HG02610 (cell line): ENCODE data around the gene PRDM16.
"Not testable (repeated sequence)": the region's sequence is repeated elsewhere in the genome, so short reads cannot be mapped to it uniquely, and the experiment has no call there.

Experiments used
- ATAC-seq: cut with Tn5 transposase; IDR thresholded peaks from one replicate; pipeline ENCODE4 v1.9.1; 2021; ENCODE audit warnings: mild to moderate bottlenecking, moderate library complexity; ENCODE audit not compliant: unreplicated experiment

The PRDM16 gene

DNA sequence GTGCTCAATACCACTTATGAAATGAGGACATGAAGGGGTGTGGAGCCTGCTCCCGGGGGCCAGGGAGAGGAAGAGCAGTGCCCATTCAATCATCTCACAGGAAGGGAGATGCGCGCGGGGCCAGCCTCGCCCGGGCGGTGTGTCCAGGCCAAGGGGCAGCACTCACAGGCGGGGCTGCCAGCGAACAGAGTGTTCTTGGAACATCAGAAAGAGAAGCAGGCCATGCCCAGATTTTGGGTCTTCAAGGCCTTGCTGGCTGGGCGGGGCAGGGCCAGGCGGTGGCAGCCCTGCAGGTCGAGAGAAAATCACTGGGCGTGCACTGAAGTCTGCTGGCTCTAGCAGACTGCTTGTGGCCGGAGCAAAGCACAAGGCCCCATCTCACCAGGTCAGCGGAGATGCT lies 168.6 kb downstream of the PRDM16 start:
- no peak for ATAC-seq

DNA sequence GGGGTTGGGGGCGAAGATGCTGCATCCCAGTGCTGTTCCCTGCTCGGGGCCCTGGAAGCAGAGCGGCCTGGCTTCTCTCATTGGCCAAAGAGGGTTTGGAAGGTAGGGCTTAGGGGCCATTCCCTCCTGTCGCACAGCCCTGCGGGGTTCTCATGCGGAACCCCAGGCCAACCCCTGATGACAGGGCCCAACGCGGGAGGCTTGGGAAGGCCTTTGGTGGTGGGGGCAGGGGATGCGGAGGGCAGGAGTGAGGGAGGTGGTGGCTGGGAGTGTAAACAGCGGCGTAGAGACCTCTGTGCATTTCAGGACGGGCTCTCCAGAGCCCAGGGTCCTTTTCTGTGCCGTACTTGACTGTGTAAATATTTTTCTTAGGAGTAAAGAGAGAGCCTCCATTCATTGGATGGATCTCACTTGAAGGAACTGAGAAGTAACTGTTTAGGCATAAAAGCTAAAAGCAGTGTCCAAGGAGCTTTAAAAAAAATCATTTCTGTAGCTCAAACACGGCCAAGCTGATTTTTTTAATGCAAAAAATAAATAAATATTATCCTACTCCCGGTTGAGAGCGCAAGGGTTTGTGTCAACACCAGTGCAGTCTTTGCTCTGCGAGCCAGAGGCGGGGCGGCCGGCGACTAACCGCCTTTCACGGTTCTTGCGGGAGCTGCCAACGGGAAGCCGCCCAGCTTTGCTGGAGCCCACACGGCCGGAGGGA lies 169.1 kb downstream of the PRDM16 start:
- no peak for ATAC-seq

DNA sequence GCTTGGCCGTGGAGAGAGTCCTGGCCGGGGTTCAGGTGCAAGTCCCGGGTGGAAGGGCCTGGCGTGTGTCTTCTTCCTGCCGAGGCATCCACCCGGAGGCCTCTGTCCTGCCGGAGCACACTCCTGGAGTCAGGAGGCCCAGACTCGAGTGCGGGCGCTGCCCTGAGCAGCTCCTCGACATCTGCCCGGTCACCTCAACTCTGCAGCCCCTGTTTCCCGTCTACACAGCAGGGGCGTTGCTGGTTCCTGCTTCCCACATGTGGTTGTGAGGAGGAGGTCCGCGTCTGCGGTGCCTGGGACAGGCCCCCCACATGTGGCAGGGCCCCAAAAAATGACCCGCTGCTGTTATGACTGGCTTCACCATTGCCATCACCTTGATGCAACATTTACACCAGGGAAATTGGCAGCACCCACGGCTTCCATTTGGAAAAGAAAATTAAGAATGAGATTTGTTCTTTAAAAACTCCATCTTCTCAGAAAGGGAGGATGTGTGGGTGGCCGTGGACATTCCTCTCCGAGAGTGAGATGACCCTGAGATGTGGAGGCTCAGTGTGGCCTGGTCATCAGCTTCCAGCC lies 169.8 kb downstream of the PRDM16 start:
- ATAC-seq, result no peak

DNA sequence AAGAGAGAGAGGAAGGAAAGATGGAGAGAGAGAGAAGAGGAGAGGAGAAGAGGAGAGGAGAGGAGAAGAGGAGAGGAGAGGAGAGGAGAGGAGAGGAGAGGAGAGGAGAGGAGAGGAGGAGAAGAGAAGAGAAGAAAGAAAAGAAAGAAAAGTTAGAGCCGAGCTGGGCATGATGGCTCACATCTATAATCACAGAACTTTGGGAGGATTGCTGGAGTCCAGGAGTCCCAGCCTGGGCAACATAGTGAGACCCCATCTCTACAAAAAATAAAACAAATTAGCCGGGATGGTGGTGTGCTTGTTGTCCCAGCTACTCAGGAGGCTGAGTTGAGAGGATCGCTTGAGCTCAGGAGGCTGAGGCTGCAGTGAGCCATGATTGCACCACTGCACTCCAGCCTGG lies 171.0 kb downstream of the PRDM16 start:
- not testable (repeated sequence) for ATAC-seq

DNA sequence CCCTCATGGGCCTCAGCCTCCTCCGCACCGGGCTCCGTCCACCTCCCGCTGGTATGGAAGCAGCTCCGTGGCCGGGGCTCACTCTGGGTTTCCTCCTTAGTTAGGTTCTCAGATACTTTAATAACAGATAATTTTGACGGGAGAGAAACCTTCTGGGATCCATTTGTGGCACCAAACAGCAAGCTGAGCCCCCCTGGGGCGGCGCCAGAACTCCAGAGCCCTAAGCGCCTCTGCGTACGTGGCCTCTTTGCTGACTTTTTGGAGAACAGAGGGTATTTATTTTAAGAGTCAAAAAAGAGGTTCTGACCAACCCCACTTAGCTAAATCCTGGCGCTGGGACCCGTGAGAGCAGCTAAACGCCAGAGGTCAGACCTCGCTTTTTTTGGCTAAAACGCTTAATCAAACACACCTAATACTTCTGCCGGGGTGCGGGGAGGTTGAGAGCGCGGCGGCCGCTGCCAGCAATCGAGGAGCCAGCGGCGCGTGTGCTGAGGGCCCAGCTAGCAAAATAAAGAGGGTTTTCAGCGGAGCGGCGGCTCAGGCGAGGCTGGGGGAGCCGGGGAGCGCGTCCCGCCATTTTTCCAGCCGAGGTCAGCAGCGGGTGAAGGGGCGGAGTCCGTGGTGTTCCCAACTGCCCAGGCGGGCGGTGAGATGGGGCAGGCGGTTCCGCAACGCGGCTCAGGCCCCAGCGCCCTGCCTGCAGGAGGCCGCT lies 171.7 kb downstream of the PRDM16 start:
- no peak for ATAC-seq

DNA sequence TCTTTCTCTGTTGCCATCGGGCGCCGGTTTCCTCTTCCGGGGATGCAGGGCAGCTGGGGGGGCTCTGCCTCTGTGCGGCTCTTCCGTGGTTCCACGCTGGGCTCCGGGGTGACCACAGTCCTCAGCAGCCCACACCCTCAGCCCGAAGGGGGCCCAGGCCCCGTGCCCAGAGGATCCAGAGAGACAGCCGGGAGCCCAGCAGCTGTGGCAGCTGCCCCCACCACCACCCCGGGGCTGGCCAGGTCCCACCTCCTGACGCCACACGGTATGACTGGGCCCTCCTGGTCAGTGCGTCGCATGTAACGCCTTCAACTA lies 172.2 kb downstream of the PRDM16 start:
- ATAC-seq, result no peak

DNA sequence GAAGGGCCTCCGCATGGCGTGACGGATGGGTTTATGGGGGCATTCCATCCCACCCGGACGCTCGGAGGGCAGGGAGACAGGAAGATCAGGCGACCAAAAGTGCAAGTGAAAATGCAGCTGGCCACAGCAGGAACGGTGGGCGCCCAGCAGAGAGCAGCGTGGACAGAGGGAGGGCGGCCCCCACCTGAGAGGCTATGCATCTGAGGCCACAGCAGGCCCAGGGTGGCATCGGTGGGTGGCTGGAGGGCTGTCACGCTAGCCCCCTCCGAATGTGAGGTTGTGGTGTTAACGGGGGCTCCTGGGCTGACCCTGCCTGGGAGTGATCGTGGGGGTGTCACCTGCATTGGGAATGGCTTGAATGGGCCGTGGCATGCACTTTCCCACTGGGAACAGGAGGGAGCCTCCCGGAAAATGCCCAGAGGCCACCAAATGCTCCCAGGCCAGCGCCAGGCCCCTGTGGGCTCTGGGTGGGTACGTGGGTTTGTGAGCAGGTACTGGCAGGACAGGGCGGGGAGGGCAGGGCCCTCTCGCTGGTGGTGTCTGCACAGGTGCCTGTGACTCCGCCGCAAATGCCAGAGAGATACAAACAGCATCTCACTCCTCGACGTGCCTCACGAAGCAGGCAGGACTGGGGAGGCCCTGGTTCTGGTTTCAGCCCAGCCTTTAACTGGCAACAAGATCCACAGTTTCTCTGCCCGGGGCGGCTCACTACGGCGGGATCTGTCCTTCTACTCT lies 172.8 kb downstream of the PRDM16 start:
- no peak for ATAC-seq

DNA sequence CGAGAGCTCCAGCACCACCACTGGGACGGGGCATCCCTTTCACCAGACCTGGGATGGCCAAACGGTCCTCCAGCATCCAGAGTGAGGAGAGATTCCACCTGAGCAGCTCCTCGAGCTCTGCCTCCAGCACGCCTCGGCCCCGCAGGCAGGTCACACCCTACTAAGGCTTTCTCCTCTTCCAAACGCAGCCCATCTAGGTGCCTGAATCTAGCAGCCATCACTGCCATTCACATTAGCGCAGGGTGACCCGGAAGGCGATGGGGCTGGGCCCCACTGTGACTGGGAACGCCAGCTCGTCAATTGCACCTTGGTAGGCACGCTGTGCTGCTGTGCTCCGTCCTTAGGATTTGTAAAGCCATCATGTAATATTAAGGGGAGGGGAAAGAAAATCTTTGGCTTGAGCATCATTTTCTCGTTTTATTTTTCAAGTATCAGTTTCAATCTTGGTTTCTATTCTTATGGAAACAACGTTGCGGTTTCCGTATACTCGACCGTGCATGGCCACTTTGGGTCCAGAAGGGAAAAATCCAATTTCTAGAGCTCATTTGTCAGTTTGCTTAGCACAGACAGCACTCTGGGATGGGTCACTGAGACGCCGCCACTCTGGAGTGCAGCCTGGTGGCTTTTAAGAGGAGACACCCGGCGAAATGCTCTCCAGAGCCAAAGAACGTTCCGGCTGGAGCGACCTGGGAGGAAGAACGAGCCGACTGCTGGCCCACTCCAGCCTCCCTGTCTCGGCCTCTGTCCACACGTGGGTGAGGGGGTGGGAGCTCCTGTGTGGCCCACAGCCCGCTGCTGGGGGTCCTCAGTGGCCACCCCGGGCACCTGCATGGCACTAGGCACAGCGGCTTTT lies 173.6 kb downstream of the PRDM16 start:
- ATAC-seq, result no peak

DNA sequence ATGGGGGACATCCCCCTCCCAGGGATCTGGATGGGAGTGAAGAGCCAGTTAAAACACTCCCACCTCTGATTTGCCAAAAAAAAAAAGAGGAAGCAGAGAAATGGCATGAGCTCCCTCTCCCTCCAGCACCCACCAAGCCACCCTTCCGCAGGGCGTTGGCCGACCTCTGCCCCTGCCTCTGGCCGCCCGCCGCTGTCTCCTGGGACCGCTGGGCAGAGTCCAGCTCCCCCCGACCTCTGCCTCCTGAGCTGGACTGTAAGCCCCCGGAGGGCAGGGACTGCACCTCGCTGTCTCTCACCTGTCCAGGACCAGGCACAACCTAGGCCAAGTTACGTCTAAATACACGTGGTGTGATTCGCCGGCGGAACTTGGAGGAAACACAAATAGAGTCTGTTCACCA lies 174.3 kb downstream of the PRDM16 start:
- ATAC-seq, result no peak

DNA sequence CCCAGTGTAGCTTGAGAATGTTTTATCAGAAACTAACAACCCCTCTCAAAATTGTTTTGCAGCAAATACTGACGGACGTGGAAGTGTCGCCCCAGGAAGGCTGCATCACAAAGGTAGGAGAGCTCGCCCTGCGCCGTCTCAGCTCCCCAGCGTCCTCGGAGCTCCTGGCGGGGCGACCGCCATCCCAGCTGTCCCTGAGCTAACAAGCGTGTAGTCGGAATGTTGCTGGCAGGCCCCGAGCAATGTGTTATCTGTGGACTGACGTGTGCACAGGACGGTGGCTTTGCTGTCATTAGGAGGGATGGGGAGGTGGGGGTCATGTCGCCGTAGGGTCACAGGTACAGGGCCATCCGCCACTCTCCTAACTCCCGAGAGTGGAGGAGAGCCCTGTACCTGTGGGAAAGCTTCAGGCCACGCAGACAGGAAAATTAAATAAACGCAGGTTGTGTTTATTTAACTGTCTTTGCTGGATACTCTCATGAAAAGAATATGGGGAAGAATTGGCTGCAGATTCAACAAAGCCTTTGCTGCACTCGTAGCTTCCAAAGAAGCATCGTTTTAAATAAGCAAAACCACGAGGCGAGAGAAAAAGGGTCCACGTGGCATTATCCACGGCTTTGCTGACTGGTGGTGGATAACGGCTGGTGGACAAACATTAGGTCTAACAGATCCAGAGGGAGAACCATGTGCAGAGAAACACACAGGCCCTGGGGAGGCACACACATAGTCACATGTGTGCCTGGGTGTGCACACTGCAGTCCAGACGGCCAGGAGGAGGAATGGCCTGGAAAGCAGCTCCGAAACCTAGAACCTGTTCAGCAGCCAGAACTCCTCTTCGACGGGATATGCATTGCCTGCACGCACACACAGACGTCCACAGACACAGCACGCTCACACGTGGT lies 175.3 kb downstream of the PRDM16 start:
- no peak for ATAC-seq

DNA sequence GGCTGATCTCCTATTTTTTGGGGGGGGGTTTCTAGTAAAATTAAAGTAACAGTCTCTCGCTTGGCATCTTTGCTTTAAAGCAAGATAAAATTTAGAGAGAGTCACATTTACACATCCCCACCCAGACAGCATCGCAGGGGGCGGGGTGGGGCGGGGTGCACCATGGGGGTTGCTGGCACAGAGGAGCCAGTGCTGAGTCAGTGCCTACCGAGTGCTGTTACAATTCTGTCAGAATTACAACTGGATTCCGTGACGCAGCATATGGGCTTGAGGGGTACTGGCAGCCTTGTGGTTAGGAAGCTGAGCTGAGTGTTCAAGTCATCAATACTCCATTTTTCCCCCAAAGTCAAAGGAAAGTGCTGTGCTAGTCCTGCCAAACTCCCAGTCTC lies 175.9 kb downstream of the PRDM16 start:
- no peak for ATAC-seq

DNA sequence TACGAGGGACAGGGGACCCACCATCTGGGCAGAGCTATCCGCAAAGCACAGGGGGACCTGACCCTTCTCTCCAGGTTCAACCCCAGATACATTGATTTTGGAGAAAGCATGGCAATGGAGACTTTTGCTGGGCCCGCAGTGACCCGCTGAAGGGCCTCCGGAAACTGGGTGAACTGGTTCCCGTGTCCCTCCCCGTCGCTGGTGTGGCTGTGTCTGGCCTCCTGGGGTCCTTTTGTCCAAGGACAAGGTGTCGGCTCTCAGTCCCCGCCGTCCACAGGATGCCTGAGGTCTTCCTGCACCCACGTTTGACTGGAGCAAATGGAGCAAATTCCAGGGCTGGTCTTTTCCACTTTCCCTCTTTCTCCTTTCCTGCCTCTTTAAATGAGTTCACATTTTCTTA lies 176.3 kb downstream of the PRDM16 start:
- no peak for ATAC-seq

DNA sequence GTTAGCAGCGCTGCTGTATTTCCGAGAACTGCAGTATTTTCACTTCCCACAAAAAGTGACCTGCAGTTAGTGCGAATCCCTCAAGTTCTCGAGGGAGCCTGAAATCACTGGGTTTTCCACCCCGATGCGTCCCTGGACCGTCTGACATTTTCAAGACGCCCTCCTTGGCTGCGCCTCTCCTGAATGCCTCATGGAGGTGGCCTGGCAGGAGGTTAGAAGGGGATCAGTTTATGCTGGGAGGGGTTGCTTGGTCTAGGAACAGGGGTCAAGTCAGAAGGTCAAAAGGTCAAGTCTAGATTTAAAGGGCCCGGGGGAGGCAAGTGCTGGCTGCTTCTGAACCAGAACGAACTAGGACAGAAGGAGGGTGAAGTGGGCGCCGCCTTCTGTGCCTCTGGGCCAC lies 176.8 kb downstream of the PRDM16 start:
- ATAC-seq, result no peak

DNA sequence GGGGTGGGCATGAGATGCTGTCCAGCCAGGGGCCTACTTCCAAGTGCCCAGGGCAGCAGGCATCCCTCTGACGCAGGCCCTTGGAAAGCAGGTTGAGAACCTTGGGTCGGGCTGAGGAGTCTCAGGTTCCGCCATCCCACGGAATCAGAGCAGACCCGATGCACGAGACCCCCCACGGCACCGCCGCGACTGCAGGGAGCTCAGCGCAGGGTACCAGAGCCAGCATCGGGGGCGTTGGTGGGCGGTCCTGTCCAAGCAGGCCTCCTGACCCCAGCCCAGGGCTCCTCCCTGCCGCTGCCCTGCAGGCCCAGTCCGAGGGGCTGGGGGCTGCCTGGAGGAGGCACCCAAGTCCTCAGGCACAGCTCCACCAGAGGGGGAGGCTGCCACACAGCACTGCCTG lies 177.2 kb downstream of the PRDM16 start:
- no peak for ATAC-seq

DNA sequence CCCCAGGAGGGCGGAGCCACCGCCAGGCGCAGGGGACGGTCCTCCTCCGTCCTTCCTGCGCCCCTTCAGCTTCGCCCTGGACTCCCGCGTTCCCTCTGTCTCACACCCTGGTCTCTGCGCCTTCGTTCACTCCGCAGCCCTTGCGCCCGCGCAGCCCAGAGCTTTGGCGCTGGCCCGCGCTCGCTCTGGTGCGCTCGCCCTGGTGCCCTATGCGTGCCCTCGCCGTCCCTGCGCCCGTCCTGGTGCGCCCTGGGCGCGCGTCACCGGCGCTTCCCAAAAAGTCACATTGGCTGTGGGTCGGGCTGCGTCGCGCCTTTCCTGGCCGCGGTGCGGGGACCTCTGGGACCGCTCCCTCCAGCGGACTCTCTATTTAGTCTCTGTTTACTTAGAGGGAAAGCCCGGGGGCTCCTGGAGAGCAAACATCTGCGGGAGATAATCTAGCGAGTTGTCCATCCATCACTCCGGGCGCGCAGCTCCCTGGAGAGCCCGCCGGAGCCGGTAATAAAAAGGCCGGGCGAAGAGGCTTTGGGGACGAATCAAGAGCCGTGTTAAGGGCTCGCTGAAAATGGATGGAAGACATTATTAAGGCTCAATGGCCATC lies 178.6 kb downstream of the PRDM16 start:
- no peak for ATAC-seq

DNA sequence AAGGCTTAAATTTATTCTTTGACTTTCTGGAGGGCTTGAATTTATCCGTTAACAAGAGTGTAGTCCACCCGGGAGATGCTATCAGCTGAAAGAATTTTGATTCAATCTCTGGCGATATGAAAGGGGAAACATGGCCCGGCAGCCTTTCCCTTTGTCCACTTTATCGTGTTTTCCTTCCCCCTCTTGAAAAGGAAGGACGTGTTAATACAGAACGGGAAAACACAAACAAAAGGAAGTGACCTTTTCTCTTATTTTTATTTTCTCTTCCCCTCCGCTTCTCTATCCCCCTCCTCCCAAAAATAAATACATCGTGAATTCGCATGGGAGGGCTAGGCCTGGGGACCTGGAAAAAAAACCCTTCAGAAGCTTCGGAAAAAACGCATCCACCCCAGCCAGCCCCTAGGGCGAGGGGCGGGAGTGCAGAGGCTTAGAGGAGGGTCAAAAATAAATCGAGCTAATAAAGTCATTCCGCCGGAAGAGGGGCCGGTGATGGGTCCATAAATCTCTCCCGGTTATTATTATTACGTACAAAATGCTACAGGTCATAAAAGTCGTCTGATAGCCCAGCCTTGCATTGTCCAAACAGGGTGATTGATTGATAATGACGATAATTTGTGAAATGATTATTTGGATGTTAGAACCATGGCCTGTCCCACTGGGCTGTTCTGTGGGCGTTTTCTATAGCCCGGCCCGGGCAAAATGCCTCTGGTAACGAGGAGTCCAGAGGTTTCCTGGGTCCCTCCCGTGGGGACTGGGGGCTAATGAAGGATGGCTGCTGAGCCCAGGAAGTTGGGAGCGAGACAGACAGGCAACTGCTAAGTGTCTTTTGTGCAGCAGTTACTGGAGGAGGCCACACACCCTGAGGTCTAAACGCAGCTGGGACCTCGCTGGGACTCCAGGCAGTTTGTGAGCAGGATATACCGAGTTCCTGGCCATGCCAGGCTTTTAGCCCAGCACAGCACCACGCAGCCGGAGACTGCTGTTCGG lies 179.4 kb downstream of the PRDM16 start:
- no peak for ATAC-seq

DNA sequence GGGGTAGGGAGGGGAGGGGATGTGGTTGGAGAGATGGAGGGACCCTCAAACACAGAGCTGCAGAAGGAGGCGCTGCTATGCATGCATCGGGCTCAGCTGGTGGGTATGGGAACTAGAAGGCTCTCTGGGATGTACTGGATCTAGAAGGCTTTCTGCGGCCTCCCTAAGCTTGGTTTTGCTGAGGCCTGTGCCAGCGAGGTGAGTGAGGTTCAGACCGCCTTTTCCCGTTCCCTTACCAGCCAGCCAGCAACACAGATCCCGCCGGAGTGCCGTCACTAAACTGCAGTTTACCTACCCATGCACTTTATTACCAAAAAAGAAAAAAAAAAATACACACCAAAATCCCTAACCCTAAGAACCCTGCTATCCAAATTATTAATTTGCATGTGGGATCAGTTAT lies 180.2 kb downstream of the PRDM16 start:
- no peak for ATAC-seq
